IPS DF 19.7 (cell line): ENCODE data around the gene LRRIQ3.

Experiments used
- DNase-seq: peaks from one replicate; pipeline ENCODE4 v3.0.0-alpha.2; 2013; ENCODE audit warnings: low read depth, low spot score

Gene LRRIQ3

GRCh38 chr1:74113333-74113732 is 84.6 kb downstream of the LRRIQ3 start:
- no peak for DNase-seq

GRCh38 chr1:74107394-74107793 is 90.6 kb downstream of the LRRIQ3 start:
- no peak for DNase-seq

GRCh38 chr1:74091371-74091770 is 106.6 kb downstream of the LRRIQ3 start:
- DNase-seq = no peak

GRCh38 chr1:74083128-74083527 is 114.8 kb downstream of the LRRIQ3 start:
- no peak for DNase-seq

GRCh38 chr1:74065081-74065480 is 132.9 kb downstream of the LRRIQ3 start:
- no peak for DNase-seq

- DNase-seq = no peak
These were observed 140.3 kb downstream of the LRRIQ3 start for GRCh38 chr1:74057719-74058118.

GRCh38 chr1:74053407-74053806 is 144.6 kb downstream of the LRRIQ3 start:
- DNase-seq = no peak

GRCh38 chr1:74050386-74050785 is 147.6 kb downstream of the LRRIQ3 start:
- no peak for DNase-seq

- no peak for DNase-seq
These were observed 159.9 kb downstream of the LRRIQ3 start for GRCh38 chr1:74038042-74038441.

GRCh38 chr1:74012583-74012982 is 185.4 kb downstream of the LRRIQ3 start:
- no peak for DNase-seq

- DNase-seq = no peak
These were observed 186.2 kb downstream of the LRRIQ3 start for GRCh38 chr1:74011736-74012135.

GRCh38 chr1:74010206-74010605 is 187.8 kb downstream of the LRRIQ3 start:
- DNase-seq = no peak

- DNase-seq = no peak
These were observed 192.4 kb downstream of the LRRIQ3 start for GRCh38 chr1:74005533-74005932.

GRCh38 chr1:74003806-74004205 is 194.2 kb downstream of the LRRIQ3 start:
- DNase-seq = no peak

- peak; percentile 17 for DNase-seq
These were observed 199.5 kb downstream of the LRRIQ3 start for GRCh38 chr1:73998348-73998959.

GRCh38 chr1:73980324-73981040 is 217.5 kb downstream of the LRRIQ3 start:
- no peak for DNase-seq

GRCh38 chr1:73979684-73980083 is 218.3 kb downstream of the LRRIQ3 start:
- DNase-seq = no peak

GRCh38 chr1:73978964-73979363 is 219.0 kb downstream of the LRRIQ3 start:
- no peak for DNase-seq
